HG02943 (cell line): ENCODE measurements around the gene TSPOAP1.

ENCODE experiments used
- ATAC-seq: cut with Tn5 transposase; IDR thresholded peaks from one replicate; pipeline ENCODE4 v1.9.1; 2021; ENCODE audit warnings: mild to moderate bottlenecking, low read depth, moderate library complexity; ENCODE audit not compliant: unreplicated experiment

TSPOAP1 gene

GRCh38 chr17:58328195-58329034 lies at the start of gene TSPOAP1:
TSPOAP1 (minus strand) TSS chr17:58328795; CDS start chr17:58327920, 875 bp downstream.
- no peak for ATAC-seq

- ATAC-seq, result no peak
Observed at GRCh38 chr17:58377661-58378060, 49.1 kb upstream of the TSPOAP1 start.

- ATAC-seq, result no peak
Observed at GRCh38 chr17:58377093-58377601, 48.6 kb upstream of the TSPOAP1 start.

- no peak for ATAC-seq
Observed at GRCh38 chr17:58376472-58377000, 47.9 kb upstream of the TSPOAP1 start.

- no peak for ATAC-seq
Observed at GRCh38 chr17:58375811-58376210, 47.2 kb upstream of the TSPOAP1 start.

- no peak for ATAC-seq
Observed at GRCh38 chr17:58375256-58375655, 46.7 kb upstream of the TSPOAP1 start.

GRCh38 chr17:58373923-58374322 lies 45.3 kb upstream of the TSPOAP1 start:
- ATAC-seq, result no peak

GRCh38 chr17:58373003-58373402 lies 44.4 kb upstream of the TSPOAP1 start:
- ATAC-seq, result no peak

GRCh38 chr17:58371300-58371950 lies 42.8 kb upstream of the TSPOAP1 start:
- ATAC-seq, result no peak

- no peak for ATAC-seq
Observed at GRCh38 chr17:58370716-58371115, 42.1 kb upstream of the TSPOAP1 start.

GRCh38 chr17:58370309-58370708 lies 41.7 kb upstream of the TSPOAP1 start:
- ATAC-seq, result no peak

GRCh38 chr17:58369214-58370031 lies 40.8 kb upstream of the TSPOAP1 start:
- no peak for ATAC-seq

- ATAC-seq, result no peak
Observed at GRCh38 chr17:58368860-58369213, 40.2 kb upstream of the TSPOAP1 start.

GRCh38 chr17:58367461-58367860 lies 38.9 kb upstream of the TSPOAP1 start:
- no peak for ATAC-seq

GRCh38 chr17:58365980-58366595 lies 37.5 kb upstream of the TSPOAP1 start:
- no peak for ATAC-seq

- no peak for ATAC-seq
Observed at GRCh38 chr17:58365185-58365979, 36.8 kb upstream of the TSPOAP1 start.

- no peak for ATAC-seq
Observed at GRCh38 chr17:58364270-58364942, 35.8 kb upstream of the TSPOAP1 start.

GRCh38 chr17:58363457-58364185 lies 35.0 kb upstream of the TSPOAP1 start:
- no peak for ATAC-seq
